GM21619 (cell line): ENCODE data around the gene FAM78A.

ENCODE experiments used
- ATAC-seq: cut with Tn5 transposase; IDR thresholded peaks from one replicate; pipeline ENCODE4 v1.9.1; 2021; ENCODE audit not compliant: unreplicated experiment

FAM78A gene

DNA sequence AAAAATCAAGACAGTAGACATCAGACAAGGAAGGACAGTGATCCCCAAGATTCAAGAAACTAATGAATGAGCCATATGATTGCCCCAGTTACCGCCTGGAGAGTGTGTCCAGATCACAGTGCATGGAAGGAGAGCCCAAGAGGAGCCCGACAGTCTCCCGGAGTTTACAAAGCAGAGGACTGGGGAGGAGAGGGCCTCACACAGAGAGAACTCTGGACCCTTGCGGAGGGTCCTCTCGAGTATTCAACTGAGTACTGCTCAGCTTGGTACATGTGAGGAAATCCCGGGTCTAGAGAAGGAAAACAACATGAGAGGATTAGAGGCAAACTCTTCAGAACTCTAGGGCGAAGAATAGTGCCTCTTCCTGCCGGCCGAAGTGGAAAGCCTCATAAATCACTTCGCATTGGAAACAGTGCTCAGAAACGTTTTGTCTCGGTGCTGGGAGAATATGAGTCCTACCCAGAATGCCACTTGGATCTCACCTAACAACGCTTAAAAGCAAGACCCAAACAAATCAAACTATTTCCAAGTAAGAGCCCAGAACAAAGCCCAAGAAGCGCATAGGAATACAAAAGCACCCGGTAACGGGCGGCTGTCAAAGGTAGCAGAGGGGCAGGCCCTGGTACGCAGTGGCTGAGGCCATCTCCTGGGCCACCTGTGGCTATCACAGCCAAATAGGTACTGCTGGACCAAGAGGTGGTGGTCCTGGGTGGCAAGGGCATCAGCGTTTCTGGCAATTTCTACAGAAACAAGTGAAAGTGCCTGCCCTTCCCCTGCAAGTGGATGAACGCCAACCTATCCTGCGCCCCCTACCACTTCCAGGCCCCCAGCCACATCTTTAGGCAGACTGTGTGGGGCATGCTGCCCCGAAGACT, 36.0 kb downstream of the FAM78A start:
- ATAC-seq = no peak

DNA sequence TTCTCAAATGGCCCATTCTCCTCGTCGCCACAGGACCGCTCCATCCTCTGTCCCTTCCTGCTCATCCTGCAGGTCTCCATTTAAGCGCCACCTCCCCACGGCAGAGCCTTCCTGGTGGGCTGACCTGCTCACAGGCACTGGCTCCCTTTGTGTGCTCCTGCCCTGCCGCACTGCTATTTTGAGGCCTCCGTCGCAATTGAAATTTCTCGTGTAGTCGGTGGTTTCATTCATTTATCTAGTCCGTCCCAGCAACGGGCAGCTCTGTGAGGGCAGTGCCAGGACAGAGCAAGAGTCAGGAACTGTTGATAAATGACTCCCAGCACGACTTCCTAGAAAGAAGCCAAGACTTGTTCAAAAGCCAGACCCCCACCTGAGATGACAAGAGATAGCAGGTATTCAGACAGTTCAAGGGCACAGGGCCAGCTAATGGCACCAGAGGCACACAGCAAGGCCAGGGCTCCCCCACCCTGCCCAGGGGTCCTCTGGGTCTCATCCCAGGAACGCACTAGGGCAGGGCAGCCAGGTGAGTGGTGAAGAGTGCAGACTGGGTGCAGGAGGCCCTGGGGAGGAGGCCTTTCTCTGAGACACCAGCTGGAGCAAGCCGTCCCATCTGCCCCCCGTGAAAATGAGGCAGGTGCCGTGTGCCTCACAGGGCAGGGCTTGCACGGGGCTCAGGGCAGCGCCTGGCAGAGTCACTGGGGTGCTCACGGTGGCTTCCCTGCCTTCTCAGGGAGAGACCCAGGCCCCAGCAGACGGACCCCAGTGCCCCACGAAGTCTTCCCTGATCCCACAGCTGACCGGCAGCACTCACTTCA, 36.9 kb downstream of the FAM78A start:
- ATAC-seq = no peak

DNA sequence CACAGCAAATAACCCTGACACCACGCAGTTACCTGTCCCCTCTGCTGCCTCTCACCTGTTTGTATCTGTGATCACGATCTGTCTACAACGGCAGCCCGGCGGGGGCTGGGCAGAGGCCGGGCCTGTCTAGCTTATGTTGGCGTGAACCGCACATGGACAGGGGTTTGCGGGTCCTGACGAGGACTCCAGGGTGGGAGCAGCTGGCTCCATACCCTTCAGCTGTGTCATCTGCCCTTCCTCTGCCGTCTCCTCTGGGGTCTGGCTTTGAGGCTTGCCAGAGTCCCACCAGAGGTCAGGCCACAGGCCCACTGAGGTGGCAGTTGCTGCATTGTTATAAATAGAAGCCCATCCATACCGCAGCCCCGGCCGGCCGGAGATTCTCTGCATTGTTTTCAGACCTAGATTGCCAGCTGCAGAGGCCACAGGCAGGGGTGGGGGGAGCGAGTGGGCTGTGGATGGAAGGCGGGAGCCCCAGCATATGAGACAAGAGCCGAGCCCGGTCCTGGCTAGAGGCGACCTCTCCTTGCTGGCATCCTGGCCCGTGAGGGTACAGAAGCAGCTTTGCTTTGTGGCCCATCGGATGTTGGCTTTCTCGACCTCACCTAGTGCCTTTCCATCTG, 37.8 kb downstream of the FAM78A start:
- peak; percentile 14 for ATAC-seq

DNA sequence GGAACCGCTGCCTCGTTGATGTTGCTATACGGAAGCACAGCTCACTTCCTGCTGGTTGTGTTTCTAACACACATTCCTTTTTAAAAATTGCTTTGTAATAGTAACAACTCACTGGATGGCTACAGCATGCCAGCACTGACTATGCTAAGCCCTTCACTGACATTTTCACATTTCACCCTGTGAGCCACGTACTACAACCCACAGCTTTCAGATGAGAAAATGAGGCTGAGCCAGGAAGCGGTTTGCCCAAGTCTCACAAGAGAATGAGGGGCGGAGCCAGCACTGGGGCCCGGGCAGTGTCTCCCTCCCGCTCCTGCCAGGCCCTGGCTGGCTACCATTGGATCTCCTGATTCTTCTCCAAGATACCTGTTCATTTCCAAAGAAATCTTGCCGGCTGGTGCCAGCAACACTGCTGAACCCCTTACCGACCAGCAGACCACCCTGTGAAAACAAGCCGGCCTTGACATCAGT, 38.3 kb downstream of the FAM78A start:
- peak; percentile 86 for ATAC-seq

DNA sequence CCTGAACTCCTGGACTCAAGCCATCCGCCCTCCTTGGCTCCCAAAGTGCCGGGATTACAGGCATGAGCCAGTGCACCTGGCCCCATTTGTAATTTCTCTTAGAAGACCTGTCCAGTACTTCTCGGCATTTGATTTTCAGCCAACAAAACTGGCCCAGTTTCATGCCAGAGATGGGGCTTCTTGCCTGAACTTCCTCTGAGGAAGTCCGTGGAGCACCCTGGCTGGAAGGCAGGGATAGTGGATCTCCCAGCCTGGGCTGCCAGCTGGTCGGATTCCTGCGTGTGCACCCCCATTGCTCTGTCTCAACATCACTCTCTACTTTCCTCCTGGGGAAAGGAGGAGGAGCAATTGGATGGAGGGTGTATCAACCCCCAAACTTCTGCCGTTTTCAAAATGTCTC, 39.0 kb downstream of the FAM78A start:
- ATAC-seq = no peak

DNA sequence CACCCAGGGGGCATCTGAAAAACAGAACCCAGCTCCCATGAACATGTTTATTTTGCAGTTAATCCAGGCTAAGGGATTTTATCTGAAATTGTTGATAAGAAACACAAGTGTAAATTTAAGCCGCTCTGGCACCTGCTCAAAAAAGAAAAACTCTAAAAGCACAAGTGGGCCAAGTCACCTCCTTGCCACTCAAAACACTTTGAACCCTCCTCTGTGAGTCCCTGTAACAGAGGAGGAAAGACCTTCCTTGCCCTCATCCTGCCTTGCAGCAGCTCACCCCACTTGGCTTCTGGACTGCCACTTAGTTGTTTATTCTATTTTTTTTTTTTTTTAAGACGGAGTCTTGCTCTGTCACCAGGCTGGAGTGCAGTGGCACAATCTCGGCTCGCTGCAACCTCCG, 39.5 kb downstream of the FAM78A start:
- ATAC-seq = no peak

DNA sequence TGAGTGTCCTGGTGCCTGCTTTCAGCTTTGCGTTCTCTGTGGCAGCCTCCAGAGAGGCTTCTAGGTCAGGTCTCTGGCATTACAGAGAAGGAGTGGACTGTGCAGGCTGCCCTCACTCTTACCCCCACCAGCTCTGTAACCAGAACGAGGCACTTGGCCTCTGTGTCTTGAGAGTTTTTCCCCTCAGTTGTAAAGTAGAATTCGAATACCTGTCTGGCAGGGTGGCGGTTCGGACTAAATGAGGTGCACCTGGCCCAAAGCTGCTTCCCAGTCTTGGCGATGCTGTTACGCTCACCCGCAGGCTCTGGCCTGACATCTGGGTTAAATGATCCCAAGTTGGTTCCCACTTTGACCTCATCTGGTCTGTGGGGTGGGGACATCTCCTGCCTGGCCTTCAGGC, 40.1 kb downstream of the FAM78A start:
- ATAC-seq = no peak

DNA sequence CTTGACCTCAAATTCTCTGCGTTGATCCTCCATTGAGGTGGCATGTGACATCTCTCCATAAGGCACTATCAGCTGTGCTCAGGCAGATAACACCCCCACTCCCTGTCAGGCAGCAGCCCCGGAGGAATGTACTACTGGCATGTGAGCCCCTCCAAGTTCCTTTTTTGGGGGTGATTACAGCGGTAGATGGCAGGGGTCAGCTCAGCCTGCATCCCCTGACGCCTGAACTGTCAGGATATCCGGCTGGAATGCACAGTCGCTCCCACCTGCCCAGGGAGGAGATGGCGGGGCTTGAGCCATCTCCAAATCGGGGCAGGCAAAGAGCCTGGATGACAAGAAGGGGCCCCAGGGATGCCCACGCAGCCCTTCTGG, 40.8 kb downstream of the FAM78A start:
- no peak for ATAC-seq

DNA sequence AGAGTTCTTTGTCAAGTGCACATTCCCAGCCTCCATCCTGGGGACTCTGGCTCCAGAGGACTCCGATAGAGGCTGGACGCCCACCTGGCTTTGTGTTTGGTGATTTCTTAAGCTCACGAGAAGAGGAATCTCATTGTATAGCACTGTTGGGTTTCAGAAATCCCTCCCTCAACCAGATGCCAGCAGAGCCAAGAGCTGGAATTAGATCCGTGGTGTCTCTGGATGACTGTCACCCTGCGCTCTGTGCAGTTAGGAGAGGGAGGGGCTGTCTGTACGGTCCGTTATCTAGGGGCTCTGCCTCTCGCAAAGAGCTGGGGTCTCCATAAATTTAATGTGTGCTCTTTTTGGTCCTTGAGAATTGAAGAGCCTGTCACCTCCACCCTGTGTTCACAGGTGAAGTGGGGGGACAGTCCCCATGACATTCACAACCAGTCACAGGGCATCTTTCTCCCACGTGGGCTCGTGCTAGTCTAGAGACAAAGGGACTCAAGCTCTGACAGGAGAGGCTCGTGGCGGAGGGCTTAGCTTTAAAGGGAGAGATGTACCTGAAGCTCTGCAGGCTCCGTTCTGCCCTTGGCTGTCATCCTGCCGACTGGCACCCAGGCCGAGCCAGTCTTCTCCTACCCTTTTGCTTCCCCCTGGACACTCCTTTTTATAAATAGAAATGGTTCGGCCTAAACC, 41.4 kb downstream of the FAM78A start:
- no peak for ATAC-seq

DNA sequence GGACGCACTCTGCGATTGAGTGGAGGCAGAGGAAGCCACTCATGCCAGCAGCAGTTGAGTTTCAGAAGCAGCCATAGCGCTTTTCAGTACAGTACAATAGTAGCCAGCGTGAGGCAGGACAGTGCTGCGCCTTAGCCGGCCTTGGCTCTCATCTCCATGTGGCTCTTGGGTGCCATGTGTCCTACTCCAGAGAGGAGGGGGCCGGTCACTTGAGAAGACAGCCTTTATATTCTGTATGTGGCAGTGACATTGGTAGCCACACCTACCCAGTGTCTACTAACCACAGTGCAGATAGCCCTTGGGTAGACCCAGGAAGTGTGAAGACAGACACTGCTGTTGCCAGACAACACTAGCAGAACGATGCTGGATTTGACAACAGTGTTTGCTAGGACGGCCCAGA, 42.3 kb downstream of the FAM78A start:
- ATAC-seq = no peak

DNA sequence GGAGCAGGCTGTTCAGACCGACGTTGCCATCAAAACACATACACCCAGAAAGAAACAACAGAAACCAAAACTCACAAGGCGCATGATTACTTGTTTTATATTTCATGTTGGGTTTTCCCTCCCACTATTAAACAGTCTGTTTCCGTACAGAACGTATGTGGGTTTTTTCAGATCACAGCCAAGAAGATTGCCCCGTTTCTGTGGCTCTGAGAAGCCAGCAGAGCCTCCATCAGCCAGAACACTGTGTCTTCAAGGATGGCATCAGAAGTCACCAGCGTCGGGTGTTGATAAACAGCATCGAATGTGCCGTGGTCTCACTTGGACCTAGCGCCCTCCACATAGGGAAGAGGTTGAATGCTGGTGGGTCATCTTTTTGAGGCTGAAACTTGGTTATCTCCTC, 42.8 kb downstream of the FAM78A start:
- no peak for ATAC-seq

DNA sequence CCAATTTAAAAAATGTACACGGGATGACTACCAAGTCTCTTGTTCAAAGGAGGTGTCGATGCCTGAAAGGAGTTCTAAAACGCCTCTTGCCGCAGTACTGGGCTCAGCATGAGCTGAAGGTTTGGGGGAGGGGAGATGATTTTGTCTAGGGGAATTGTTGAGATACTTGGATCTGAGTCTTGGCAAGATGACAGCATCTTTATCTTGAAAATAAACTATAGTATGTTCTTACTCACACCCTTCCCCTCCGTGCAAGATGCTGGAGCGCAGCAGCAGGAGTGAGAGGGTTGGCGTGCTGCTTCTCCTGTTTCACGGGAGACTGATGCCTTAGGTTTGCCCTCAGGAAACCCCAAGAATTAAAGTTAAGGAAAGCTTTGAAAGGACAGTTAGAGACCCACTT, 47.3 kb downstream of the FAM78A start:
- no peak for ATAC-seq

DNA sequence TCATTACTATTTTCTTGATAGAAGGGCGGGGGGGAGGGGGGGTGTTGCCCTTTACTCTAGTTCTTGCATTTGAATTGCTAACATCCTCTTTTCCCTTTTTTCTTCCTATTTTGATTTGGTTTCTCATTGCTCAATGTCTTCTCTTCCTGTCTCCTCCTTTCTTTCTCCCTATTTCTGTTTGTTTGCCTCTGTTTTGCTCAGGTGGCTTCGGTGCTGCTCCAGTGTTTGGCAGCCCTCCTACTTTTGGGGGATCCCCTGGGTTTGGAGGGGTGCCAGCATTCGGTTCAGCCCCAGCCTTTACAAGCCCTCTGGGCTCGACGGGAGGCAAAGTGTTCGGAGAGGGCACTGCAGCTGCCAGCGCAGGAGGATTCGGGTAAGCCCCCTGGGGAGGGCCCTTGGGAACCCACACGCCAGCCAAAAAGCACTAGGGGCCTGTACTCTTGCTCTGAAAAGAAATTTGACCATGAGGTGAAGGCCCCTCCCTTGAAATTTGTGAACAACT, 48.3 kb downstream of the FAM78A start:
- ATAC-seq = no peak

DNA sequence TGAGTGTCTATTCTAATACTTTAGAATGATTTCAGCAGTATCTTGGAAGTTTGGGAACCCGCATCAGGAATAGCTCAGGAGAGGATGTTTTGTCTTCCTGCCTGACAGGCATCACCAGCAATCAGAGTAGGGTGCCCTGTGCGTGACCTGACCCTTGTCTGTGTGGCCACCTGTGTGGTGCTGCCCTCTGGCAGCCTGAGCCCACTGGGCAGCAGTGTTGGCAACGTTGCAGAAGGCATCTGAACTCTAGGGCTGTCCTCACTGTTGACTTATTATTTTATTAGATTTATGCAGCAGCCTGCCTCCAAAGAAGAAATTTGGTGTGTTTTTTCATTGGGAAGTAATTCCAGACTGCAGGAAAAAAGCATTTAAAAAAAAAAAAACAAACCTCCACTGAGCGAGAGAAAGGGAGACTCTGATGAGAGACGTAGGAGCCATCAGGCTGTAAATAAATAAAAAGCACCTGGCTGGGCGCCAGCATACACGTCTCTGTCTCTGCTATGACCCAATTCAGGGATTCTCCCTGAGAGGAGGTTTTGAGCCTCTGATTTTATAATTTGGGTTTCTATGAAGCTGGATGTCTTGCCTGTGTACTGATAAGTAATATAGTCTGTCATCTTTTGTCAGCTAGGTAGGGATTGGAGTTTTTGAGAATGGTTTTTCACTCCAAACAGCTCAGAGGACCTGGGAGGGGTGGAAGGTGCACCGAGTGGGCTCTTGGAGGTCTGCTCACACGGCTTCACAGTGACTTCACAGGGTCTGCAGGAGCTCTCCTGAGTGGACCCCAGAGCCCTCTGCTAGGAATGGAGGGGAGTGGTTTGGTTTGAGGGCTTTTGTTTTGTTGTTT, 49.0 kb downstream of the FAM78A start:
- ATAC-seq = no peak

DNA sequence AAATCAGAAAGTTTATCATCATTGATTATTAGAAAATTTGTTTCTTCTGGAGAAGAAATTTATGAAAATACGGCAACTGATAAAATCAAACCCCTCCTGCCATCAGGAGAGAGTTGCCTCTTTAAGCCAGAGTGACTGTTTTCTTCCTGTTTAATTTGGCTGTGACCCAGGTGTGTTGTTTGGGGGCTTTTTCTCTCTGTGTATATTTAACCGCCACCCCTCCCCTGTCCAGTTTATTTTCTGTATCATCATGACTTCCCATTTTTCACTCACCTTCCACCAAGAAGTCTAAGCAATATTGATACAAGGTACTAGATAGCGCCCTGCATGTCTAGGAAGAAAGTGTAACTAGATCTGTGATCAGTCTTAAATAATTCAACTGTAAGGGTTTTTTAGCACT, 50.1 kb downstream of the FAM78A start:
- no peak for ATAC-seq

DNA sequence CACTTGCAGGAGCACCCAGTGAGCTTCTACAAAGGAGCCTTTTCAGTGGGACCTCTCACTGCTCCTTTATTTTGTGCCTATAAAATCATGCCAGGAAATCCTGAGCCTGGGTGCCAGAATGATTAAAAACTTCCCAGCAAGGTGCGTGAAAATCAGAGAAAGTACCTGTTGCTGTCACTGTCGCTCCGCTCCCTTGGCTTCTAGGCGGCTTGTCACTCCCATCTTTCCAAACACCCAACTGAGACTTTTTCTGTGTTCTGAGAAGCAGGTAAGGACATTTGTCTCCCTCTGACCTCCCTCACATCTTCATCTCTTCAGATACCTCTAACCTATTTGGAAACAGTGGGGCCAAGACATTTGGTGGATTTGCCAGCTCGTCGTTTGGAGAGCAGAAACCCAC, 53.9 kb downstream of the FAM78A start:
- no peak for ATAC-seq

DNA sequence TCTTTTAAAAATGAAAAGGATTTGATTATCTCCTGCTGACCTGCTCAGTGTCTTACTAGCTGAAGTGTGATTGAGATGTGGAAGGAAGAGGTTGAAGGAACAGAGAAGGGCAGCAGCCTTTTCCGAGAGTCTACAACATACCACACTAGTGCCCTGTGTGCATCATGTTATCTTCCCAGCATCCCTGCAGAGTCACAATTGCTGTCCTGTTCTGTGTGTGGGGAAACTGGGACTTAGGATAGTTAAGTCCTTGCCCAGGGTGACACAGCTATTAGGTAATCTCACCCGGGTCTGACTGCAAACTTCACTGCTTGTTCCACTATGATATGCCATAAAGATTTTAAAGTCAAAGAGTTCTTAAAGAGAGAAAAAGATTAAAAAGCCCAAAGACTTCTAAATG, 55.8 kb downstream of the FAM78A start:
- no peak for ATAC-seq

DNA sequence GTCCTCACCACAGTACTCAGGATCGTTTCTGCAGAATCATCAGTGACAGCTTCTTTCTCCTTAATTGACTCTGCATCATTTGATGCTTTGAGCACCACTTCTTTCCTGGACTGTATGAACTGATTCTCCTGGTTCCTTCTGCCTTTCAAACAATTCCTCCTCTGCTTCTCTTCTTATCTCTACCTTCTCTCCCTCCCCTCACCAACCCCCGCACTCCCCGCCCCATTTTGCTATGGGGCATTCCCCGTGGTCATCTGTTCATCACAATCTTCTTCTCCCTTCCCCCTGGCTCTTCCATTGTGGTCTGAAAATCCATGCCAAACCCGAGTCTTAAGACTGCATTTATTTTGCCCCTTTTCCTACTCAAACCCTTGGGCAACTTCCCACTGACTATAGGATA, 57.9 kb downstream of the FAM78A start:
- no peak for ATAC-seq

DNA sequence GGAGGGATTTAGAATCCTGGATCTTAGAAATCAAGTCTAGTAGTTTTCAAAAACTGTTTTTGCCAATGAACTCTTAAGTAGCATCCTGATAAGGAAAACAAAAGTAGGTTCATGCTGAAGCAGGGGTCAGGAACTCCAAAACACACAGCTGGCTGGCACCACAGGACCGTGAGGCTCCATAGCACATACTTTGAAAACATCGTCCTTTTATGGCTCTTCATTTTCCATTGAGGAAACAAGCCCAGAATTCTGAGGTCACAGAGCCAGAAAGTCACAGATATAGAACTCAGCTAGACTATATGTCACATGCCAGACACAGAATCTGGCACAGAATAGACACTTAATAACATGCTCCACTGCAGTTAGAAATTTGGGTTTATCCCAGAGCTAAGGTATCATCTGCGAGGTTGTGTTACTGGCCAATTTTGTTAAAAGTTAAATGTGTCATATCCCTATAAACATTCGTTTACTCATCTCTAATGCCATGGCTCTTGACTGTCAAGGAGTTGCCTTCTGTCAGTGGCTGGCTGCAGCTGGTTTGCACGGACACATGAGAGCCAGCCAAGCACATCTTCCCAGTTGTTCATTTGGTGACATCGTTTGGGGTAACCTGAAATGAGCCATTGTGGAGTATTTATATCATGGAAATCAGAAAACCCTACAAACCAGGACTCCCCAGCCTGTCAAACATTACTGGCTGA, 58.8 kb downstream of the FAM78A start:
- no peak for ATAC-seq

DNA sequence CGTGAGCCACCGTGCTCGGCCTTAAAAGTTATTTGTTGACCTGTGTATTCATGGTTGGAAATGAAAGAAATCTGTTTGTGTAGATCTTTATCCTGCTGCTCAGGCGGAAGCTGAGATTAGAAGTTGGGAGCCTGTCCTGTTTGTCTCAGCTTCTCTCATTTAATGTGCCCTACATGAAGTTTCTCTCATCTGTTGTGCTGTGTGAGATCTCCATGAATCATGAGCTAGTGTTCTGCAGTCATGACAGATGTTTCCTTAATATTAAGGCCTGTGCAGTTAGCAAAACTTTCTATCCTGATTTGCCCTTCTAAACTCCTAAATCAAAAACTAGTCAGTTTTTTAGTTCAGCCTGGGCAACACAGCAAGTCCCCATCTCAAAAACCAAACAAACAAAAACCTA, 59.5 kb downstream of the FAM78A start:
- ATAC-seq = no peak
